Measurements from ENCODE around the gene HOXC5.

HOXC5 gene

GRCh38 chr12:54032627-54033100 is at the start of gene HOXC5:
TSS of gene HOXC5 (plus strand) at chr12:54033050. CDS start at chr12:54033123, 73 bp downstream.
- peak; percentile 33 to 43 for DNase-seq (ENCODE audit: low read depth in 2 of 2, low spot score in 1 of 2)

- no peak for DNase-seq (ENCODE audit: low read depth in 2 of 2, low spot score in 1 of 2)
Measured at GRCh38 chr12:53983568-53983949, 49.3 kb upstream of the HOXC5 start.

- no peak for DNase-seq (ENCODE audit: low read depth in 2 of 2, low spot score in 1 of 2)
Measured at GRCh38 chr12:53983950-53984572, 48.8 kb upstream of the HOXC5 start.

- peak; percentile 28 to 59 for DNase-seq (ENCODE audit: low read depth in 2 of 2, low spot score in 1 of 2)
Measured at GRCh38 chr12:53984901-53985691, 47.8 kb upstream of the HOXC5 start, which contains the start of gene HOXC10. TSS of gene HOXC10 (plus strand) at chr12:53985146. CDS start at chr12:53985260, 114 bp downstream.

GRCh38 chr12:53985692-53985993 is 47.2 kb upstream of the HOXC5 start:
- no peak for DNase-seq (ENCODE audit: low read depth in 2 of 2, low spot score in 1 of 2)

- DNase-seq (ENCODE audit: low read depth in 2 of 2, low spot score in 1 of 2), result no peak
Measured at GRCh38 chr12:53985994-53986685, 46.7 kb upstream of the HOXC5 start.

- DNase-seq (ENCODE audit: low read depth in 2 of 2, low spot score in 1 of 2), result no peak
Measured at GRCh38 chr12:53986686-53987483, 46.0 kb upstream of the HOXC5 start.

- no peak for DNase-seq (ENCODE audit: low read depth in 2 of 2, low spot score in 1 of 2)
Measured at GRCh38 chr12:53987787-53988230, 45.0 kb upstream of the HOXC5 start.

- DNase-seq (ENCODE audit: low read depth in 2 of 2, low spot score in 1 of 2), result no peak
Measured at GRCh38 chr12:53988541-53989226, 44.2 kb upstream of the HOXC5 start.

- no peak for DNase-seq (ENCODE audit: low read depth in 2 of 2, low spot score in 1 of 2)
Measured at GRCh38 chr12:53989227-53990113, 43.4 kb upstream of the HOXC5 start.

GRCh38 chr12:53990311-53991076 is 42.4 kb upstream of the HOXC5 start:
- DNase-seq (ENCODE audit: low read depth in 2 of 2, low spot score in 1 of 2), result no peak

- DNase-seq (ENCODE audit: low read depth in 2 of 2, low spot score in 1 of 2), result no peak
Measured at GRCh38 chr12:53991077-53991460, 41.8 kb upstream of the HOXC5 start.

GRCh38 chr12:53992377-53992889 is 40.4 kb upstream of the HOXC5 start:
- no peak for DNase-seq (ENCODE audit: low read depth in 2 of 2, low spot score in 1 of 2)

GRCh38 chr12:53993162-53994008 is 39.5 kb upstream of the HOXC5 start:
- DNase-seq (ENCODE audit: low read depth in 2 of 2, low spot score in 1 of 2), result no peak

GRCh38 chr12:53994009-53994263 is 38.9 kb upstream of the HOXC5 start:
- DNase-seq (ENCODE audit: low read depth in 2 of 2, low spot score in 1 of 2), result no peak

- DNase-seq (ENCODE audit: low read depth in 2 of 2, low spot score in 1 of 2), result no peak
Measured at GRCh38 chr12:53994264-53995001, 38.4 kb upstream of the HOXC5 start.

GRCh38 chr12:53995002-53995377 is 37.9 kb upstream of the HOXC5 start:
- DNase-seq (ENCODE audit: low read depth in 2 of 2, low spot score in 1 of 2), result no peak
